Esophagus (tissue), 2 donors: ENCODE results near the gene PMIS2. TPM values are rescaled to one million over a fixed set of nuclear protein-coding genes. Genes with fewer than 3 reads are reported as not detected.

Experiments
- H3K27ac ChIP-seq, 2 donors: one replicate each; pipeline ENCODE4 v1.5.1; 2013; ENCODE audit warnings: low read depth in 2 of 2, mild to moderate bottlenecking in 2 of 2, inconsistent platforms in 1 of 2, low read length in 1 of 2, moderate library complexity in 1 of 2
- H3K27me3 ChIP-seq, 2 donors: one replicate each; pipeline ENCODE4 v1.6.1; 2013; ENCODE audit warnings: low read length in 2 of 2, control low read depth in 1 of 2, mild to moderate bottlenecking in 1 of 2; ENCODE audit not compliant: insufficient read depth in 2 of 2, control insufficient read depth in 1 of 2
- H3K36me3 ChIP-seq, 2 donors: one replicate each; pipeline ENCODE4 v1.6.1; 2013; ENCODE audit warnings: low read length in 1 of 2; ENCODE audit not compliant: control insufficient read depth in 2 of 2, insufficient read depth in 2 of 2
- H3K4me1 ChIP-seq, 2 donors: one replicate each; pipeline ENCODE4 v1.6.1; 2013; ENCODE audit warnings: low read length in 1 of 2; ENCODE audit not compliant: control insufficient read depth in 2 of 2, insufficient read depth in 2 of 2
- H3K4me3 ChIP-seq, 2 donors: one replicate each; pipeline ENCODE4 v1.5.1; 2013; ENCODE audit warnings: low read length in 2 of 2, mild to moderate bottlenecking in 2 of 2, low read depth in 1 of 2, moderate library complexity in 1 of 2
- H3K9me3 ChIP-seq, 2 donors: one replicate each; pipeline ENCODE4 v1.6.1; 2013; ENCODE audit warnings: mild to moderate bottlenecking in 2 of 2, low read depth in 1 of 2, low read length in 1 of 2, moderate library complexity in 1 of 2; ENCODE audit not compliant: control insufficient read depth in 2 of 2, insufficient read depth in 1 of 2
- WGBS, 2 donors: extraction: QIAGEN DNeasy Blood & Tissue Kit; methylation state at CpG; one replicate each; pipeline ENCODE4 v1.1.7; 2013; 5-methylcytosine and 5-hydroxymethylcytosine counted together
- polyA plus RNA-seq, 2 donors: library from polyadenylated mRNA; stranded (reverse); fragments of 200-250 nt; gene quantifications; one replicate each; pipeline ENCODE4 v1.2.3, GENCODE V29; 2013
- donor health status: healthy with polysubstance abuse.
- donor health status: Bipolar disorder and iron deficiency.

PMIS2 gene
- polyA plus RNA-seq, 2 donors = not detected

GRCh38 chr19:35545855-35546381 is 40.1 kb upstream of the PMIS2 start:
- Histone ChIP-seq H3K27me3 (no peaks in the 10 kb centered on the region), H3K4me1 (peaks cover 6 to 13% of the 10 kb centered on the region in 2 donors), H3K27ac (peak overlapping the region; percentile 71 to 85), H3K9me3 (no peaks in the 10 kb centered on the region), H3K4me3 (peak overlapping the region; percentile 68 to 77), H3K36me3 (peaks cover 0 to 15% of the 10 kb centered on the region in 2 donors)
- WGBS, 2 donors = 1 to 2% methylated on average over 27 of the region's 27 CpGs

- 78 to 84% methylated on average over 8 of the region's 8 CpGs for WGBS, 2 donors
- H3K36me3 ChIP-seq = peaks cover 0 to 16% of the 10 kb centered on the region in 2 donors
- peak overlapping the region; percentile 68 to 77 for H3K4me3 ChIP-seq
- peak overlapping the region in 1 of 2 donors; percentile 85 for H3K27ac ChIP-seq
- H3K27me3 ChIP-seq = no peaks in the 10 kb centered on the region
- H3K4me1 ChIP-seq = peaks cover 6 to 13% of the 10 kb centered on the region in 2 donors
- H3K9me3 ChIP-seq = no peaks in the 10 kb centered on the region
Measured at GRCh38 chr19:35546532-35546931, 39.4 kb upstream of the PMIS2 start.

GRCh38 chr19:35549174-35549788 is 36.7 kb upstream of the PMIS2 start:
- Histone ChIP-seq H3K27me3 (no peaks in the 10 kb centered on the region), H3K4me1 (peaks cover 6 to 13% of the 10 kb centered on the region in 2 donors), H3K36me3 (peaks cover 0 to 9% of the 10 kb centered on the region in 2 donors), H3K27ac (no peak overlapping the region), H3K9me3 (no peaks in the 10 kb centered on the region), H3K4me3 (no peak overlapping the region)
- WGBS, 2 donors = 20 to 22% methylated on average over 6 of the region's 6 CpGs

- Histone ChIP-seq H3K4me1 (peaks cover 6 to 8% of the 10 kb centered on the region in 2 donors), H3K27me3 (no peaks in the 10 kb centered on the region), H3K36me3 (peaks cover 0 to 9% of the 10 kb centered on the region in 2 donors), H3K9me3 (no peaks in the 10 kb centered on the region), H3K4me3 (no peak overlapping the region), H3K27ac (no peak overlapping the region)
- WGBS, 2 donors = 87% methylated on average over 15 of the region's 15 CpGs
Measured at GRCh38 chr19:35549879-35550523, 36.0 kb upstream of the PMIS2 start.

GRCh38 chr19:35551091-35551810 is 34.7 kb upstream of the PMIS2 start:
- 80 to 81% methylated on average over 21 of the region's 21 CpGs for WGBS, 2 donors
- Histone ChIP-seq H3K27ac (no peak overlapping the region), H3K27me3 (no peaks in the 10 kb centered on the region), H3K9me3 (no peaks in the 10 kb centered on the region), H3K4me3 (no peak overlapping the region), H3K36me3 (peaks cover 0 to 9% of the 10 kb centered on the region in 2 donors), H3K4me1 (peaks cover 6 to 8% of the 10 kb centered on the region in 2 donors)

- H3K36me3 ChIP-seq = peaks cover 0 to 4% of the 10 kb centered on the region in 2 donors
Measured at GRCh38 chr19:35552534-35553384, 33.2 kb upstream of the PMIS2 start.

GRCh38 chr19:35553385-35554000 is 32.5 kb upstream of the PMIS2 start:
- 71 to 74% methylated on average over 13 to 14 of the region's 14 CpGs for WGBS, 2 donors
- H3K9me3 ChIP-seq = no peaks in the 10 kb centered on the region

More at GRCh38 chr19:35552534-35553384, 33.2 kb upstream of the PMIS2 start:
- Histone ChIP-seq H3K27me3 (no peaks in the 10 kb centered on the region), H3K4me3 (no peak overlapping the region), H3K4me1 (peaks cover 0 to under 1% of the 10 kb centered on the region in 2 donors), H3K9me3 (no peaks in the 10 kb centered on the region), H3K27ac (no peak overlapping the region)
- WGBS, 2 donors = 68 to 72% methylated on average over 13 of the region's 13 CpGs

GRCh38 chr19:35554076-35554475 is 31.9 kb upstream of the PMIS2 start:
- Histone ChIP-seq H3K36me3 (peaks cover 0 to 4% of the 10 kb centered on the region in 2 donors), H3K27ac (no peak overlapping the region), H3K4me3 (no peak overlapping the region), H3K4me1 (peaks cover 3 to 13% of the 10 kb centered on the region in 2 donors), H3K27me3 (peaks cover 0 to 9% of the 10 kb centered on the region in 2 donors), H3K9me3 (no peaks in the 10 kb centered on the region)
- whole genome bisulfite sequencing, 2 donors = 67 to 68% methylated on average over 5 of the region's 5 CpGs

More at GRCh38 chr19:35553385-35554000, 32.5 kb upstream of the PMIS2 start:
- peaks cover 3 to 7% of the 10 kb centered on the region in 2 donors for H3K4me1 ChIP-seq
- peaks cover 0 to 4% of the 10 kb centered on the region in 2 donors for H3K36me3 ChIP-seq
- H3K27ac ChIP-seq = no peak overlapping the region
- H3K27me3 ChIP-seq = peaks cover 0 to 3% of the 10 kb centered on the region in 2 donors
- H3K4me3 ChIP-seq = no peak overlapping the region
